Stomach (tissue), 4 donors: ENCODE results near the gene LIPA.

Experiments used
- POLR2A ChIP-seq, 4 donors: fragments of 450-650 bp; IDR thresholded peaks; one replicate each; pipeline ENCODE4 v1.6.1; 2016; ENCODE audit warnings: antibody characterized with exemption in 4 of 4, control low read depth in 2 of 4, mild to moderate bottlenecking in 1 of 4, moderate library complexity in 1 of 4
- POLR2AphosphoS5 ChIP-seq, 3 donors: sonication (generic); formaldehyde crosslinking; IDR thresholded peaks; one replicate each; pipeline ENCODE4 v1.6.1; 2016; ENCODE audit warnings: antibody characterized with exemption in 3 of 3
- TF ChIP-seq, protein P1 (sequence below), 7 experiments: fragments of 450-650 bp in 4 of 7; fragments of 200-600 bp in 3 of 7; sonication (generic) in 3 of 7; IDR thresholded peaks; one replicate each; pipeline ENCODE4 v1.5.1; 2016 to 2019; ENCODE audit warnings: antibody characterized with exemption in 7 of 7, control low read depth in 2 of 7, mild to moderate bottlenecking in 1 of 7

DNA sequence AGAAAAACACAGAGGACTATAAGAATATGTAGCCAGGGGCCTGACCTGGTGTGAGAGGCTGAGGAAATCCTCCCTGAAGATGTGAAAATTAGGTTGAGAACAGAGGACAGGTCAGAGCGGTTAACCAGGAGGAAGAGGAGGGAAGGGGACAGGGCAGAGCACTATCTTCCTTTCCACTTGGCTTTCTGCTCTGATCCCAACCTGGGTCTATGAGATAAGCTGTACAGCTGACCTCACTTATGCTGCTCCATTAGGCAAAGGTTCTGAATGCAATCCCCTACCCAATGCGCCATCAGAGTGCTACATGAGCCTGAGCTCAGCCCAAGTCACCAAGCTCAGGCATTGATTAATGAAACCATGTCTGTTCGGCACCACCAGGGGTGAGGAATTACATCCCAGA lies 10.5 kb downstream of the LIPA start:
- TF ChIP-seq POLR2A (IDR thresholded peaks at IDR 0.05) (no peak), POLR2AphosphoS5 (IDR thresholded peaks at IDR 0.05) (no peak)
- TF ChIP-seq, protein P1, sequence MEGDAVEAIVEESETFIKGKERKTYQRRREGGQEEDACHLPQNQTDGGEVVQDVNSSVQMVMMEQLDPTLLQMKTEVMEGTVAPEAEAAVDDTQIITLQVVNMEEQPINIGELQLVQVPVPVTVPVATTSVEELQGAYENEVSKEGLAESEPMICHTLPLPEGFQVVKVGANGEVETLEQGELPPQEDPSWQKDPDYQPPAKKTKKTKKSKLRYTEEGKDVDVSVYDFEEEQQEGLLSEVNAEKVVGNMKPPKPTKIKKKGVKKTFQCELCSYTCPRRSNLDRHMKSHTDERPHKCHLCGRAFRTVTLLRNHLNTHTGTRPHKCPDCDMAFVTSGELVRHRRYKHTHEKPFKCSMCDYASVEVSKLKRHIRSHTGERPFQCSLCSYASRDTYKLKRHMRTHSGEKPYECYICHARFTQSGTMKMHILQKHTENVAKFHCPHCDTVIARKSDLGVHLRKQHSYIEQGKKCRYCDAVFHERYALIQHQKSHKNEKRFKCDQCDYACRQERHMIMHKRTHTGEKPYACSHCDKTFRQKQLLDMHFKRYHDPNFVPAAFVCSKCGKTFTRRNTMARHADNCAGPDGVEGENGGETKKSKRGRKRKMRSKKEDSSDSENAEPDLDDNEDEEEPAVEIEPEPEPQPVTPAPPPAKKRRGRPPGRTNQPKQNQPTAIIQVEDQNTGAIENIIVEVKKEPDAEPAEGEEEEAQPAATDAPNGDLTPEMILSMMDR (IDR thresholded peaks at IDR 0.05), result no peak
